Liver (tissue), 9 donors: ENCODE data around the gene ENDOG. TPM values are rescaled to one million over a fixed set of nuclear protein-coding genes. Genes with fewer than 3 reads are reported as not detected.
A peak's percentile ranks its signal among the peaks of the same experiment; 100 is the strongest.

Experiments
- DNase-seq: peaks from one replicate; pipeline ENCODE4 v3.0.0-alpha.2; 2017; ENCODE audit warnings: low spot score
- H3K27ac ChIP-seq, 2 donors: one replicate each; pipeline ENCODE4 v1.7.0; 2013; ENCODE audit warnings: inconsistent platforms in 2 of 2, low read length in 2 of 2, control low read depth in 1 of 2, low read depth in 1 of 2, mild to moderate bottlenecking in 1 of 2
- H3K27me3 ChIP-seq, 4 donors: one replicate each; pipeline versions ENCODE4 v1.6.1 to v1.7.0; 2013; ENCODE audit warnings: low read length in 3 of 4, inconsistent platforms in 1 of 4, mild to moderate bottlenecking in 1 of 4, moderate library complexity in 1 of 4; ENCODE audit not compliant: control insufficient read depth in 4 of 4, insufficient read depth in 4 of 4
- H3K36me3 ChIP-seq, 4 donors: one replicate each; pipeline versions ENCODE4 v1.6.1 to v1.7.0; 2013; ENCODE audit warnings: low read length in 3 of 4, mild to moderate bottlenecking in 3 of 4, low read depth in 1 of 4, moderate library complexity in 1 of 4; ENCODE audit not compliant: control insufficient read depth in 4 of 4, insufficient read depth in 3 of 4
- H3K4me1 ChIP-seq, 4 donors: one replicate each; pipeline versions ENCODE4 v1.6.1 to v1.7.0; 2013; ENCODE audit warnings: low read length in 3 of 4, mild to moderate bottlenecking in 3 of 4, moderate library complexity in 1 of 4; ENCODE audit not compliant: control insufficient read depth in 4 of 4, insufficient read depth in 4 of 4
- H3K4me3 ChIP-seq, 3 donors: one replicate each; pipeline versions ENCODE4 v1.6.1 to v1.7.0; 2013; ENCODE audit warnings: low read length in 3 of 3, control low read depth in 1 of 3, low read depth in 1 of 3, mild to moderate bottlenecking in 1 of 3
- H3K9ac ChIP-seq, 2 donors: one replicate each; pipeline ENCODE4 v1.7.0; 2013; ENCODE audit warnings: low read length in 2 of 2, mild to moderate bottlenecking in 2 of 2, moderate library complexity in 2 of 2, control low read depth in 1 of 2, low read depth in 1 of 2
- H3K9me3 ChIP-seq, 4 donors: one replicate each; pipeline versions ENCODE4 v1.6.1 to v1.7.0; 2013; ENCODE audit warnings: low read length in 3 of 4; ENCODE audit not compliant: control insufficient read depth in 4 of 4
- CTCF ChIP-seq: fragments of 150-350 bp; IDR thresholded peaks from 2 replicates; pipeline ENCODE4 v1.5.1; 2017; ENCODE audit warnings: improper control_type of control experiment, low read depth, low read length; ENCODE audit not compliant: missing input control
- EGR1 ChIP-seq, 2 donors: IDR thresholded peaks; 2 replicates each; pipeline ENCODE4 v1.6.1; 2016 to 2018; ENCODE audit warnings: antibody characterized with exemption in 2 of 2, low read depth in 2 of 2
- HNF4A ChIP-seq, 2 donors: conservative IDR thresholded peaks; 2 replicates each; pipeline ENCODE4 v1.6.1; 2016; ENCODE audit warnings: antibody characterized with exemption in 2 of 2, mild to moderate bottlenecking in 2 of 2
- HNF4G ChIP-seq: IDR thresholded peaks from 2 replicates; pipeline ENCODE4 v1.6.1; 2016; ENCODE audit warnings: antibody characterized with exemption
- JUND ChIP-seq, 2 donors: IDR thresholded peaks; 2 replicates each; pipeline ENCODE4 v1.6.1; 2016; ENCODE audit warnings: antibody characterized with exemption in 2 of 2
- SP1 ChIP-seq: IDR thresholded peaks from 2 replicates; pipeline ENCODE4 v1.6.1; 2018; ENCODE audit warnings: antibody characterized with exemption, mild to moderate bottlenecking
- TAF1 ChIP-seq: conservative IDR thresholded peaks from 2 replicates; pipeline ENCODE4 v1.6.1; 2016; ENCODE audit warnings: antibody characterized with exemption, mild to moderate bottlenecking
- YY1 ChIP-seq: IDR thresholded peaks from 2 replicates; pipeline ENCODE4 v1.6.1; 2016; ENCODE audit warnings: antibody characterized with exemption, mild to moderate bottlenecking
- WGBS: extraction: QIAGEN DNeasy Blood & Tissue Kit; methylation state at CpG from one replicate; pipeline ENCODE4 v1.1.7; 2013; 5-methylcytosine and 5-hydroxymethylcytosine counted together
- polyA plus RNA-seq, 2 donors: library from polyadenylated mRNA; stranded (reverse) in 1 of 2; unstranded in 1 of 2; fragments of 200-250 nt in 1 of 2; fragments of >200 nt in 1 of 2; fragmentation: Nextera tagmentation in 1 of 2; extraction: Ambion mirVana in 1 of 2; gene quantifications; one replicate each; pipeline versions ENCODE4 v1.2.1 to v1.2.3, GENCODE V29; 2013 to 2015
- total RNA-seq, 2 donors: library from RNA; depleted of rRNA; stranded (reverse); fragments of >200 nt; gene quantifications; one replicate each; pipeline ENCODE4 v1.2.3, GENCODE V29; 2014
- TF ChIP-seq, protein P1 (sequence below): IDR thresholded peaks from 2 replicates; pipeline ENCODE4 v1.6.1; 2016; ENCODE audit warnings: antibody characterized with exemption
- TF ChIP-seq, protein P2 (sequence below): IDR thresholded peaks from 2 replicates; pipeline ENCODE4 v1.6.1; 2016; ENCODE audit warnings: antibody characterized with exemption
- donor health status: healthy.
- donor health status: healthy.
- donor health status: healthy.
- donor health status: healthy.
- donor health status: healthy.

ENDOG gene
- total and polyA plus RNA-seq, 4 donors, result 11.3 to 25.0 (median 15.0) TPM

DNA sequence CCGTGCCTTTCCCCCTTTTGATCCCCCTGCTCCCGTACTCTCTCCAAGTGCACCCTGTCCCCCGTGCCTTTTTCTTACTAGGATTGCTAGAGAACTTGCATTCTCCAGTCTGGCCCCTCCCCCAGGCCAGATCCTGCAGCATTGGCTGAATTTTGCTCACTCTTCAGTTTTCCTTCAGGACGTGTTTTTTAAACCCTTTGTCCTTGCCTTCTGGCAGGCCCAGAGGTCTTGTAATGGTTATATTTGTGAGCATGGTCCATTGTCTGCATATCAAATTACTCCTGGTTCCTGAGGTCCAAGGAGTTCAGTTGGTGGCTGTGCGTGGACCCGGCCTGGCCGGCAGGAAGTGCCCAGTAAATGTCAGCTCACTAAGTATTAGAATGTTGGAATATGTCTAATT, 30.6 kb upstream of the ENDOG start:
- peak overlapping the region; percentile 3 to 18 for H3K9ac ChIP-seq
- WGBS, result 1% methylated on average over 7 of the region's 7 CpGs
- H3K4me3 ChIP-seq, result peak overlapping the region; percentile 80 to 92 (median 90)
- H3K27ac ChIP-seq, result peak overlapping the region; percentile 80 to 88
- no peaks in the 10 kb centered on the region for H3K9me3 ChIP-seq
- no peak for TF ChIP-seq HNF4A (conservative IDR thresholded peaks at IDR 0.05)
- TF ChIP-seq YY1, result no peak
- no peak for TF ChIP-seq JUND (IDR thresholded peaks at IDR 0.05)
- no peak for TF ChIP-seq SP1
- TF ChIP-seq, protein P1, sequence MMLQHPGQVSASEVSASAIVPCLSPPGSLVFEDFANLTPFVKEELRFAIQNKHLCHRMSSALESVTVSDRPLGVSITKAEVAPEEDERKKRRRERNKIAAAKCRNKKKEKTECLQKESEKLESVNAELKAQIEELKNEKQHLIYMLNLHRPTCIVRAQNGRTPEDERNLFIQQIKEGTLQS, result no peak
- peaks cover 3 to 26% (median 17%) of the 10 kb centered on the region in 4 donors for H3K4me1 ChIP-seq
- no peaks in the 10 kb centered on the region for H3K27me3 ChIP-seq
- H3K36me3 ChIP-seq, result peaks cover 0 to 17% (median 5%) of the 10 kb centered on the region in 4 donors
- DNase-seq, result no peak

GRCh38 chr9:128788445-128788844, 29.9 kb upstream of the ENDOG start:
- no peak overlapping the region for H3K4me3 ChIP-seq
- H3K4me1 ChIP-seq, result peaks cover 3 to 34% (median 25%) of the 10 kb centered on the region in 4 donors
- WGBS, result 96% methylated on average over 1 of the region's 1 CpG

More at GRCh38 chr9:128788445-128788844, 29.9 kb upstream of the ENDOG start:
- H3K27me3 ChIP-seq, result no peaks in the 10 kb centered on the region
- H3K36me3 ChIP-seq, result peaks cover 0 to 19% (median 6%) of the 10 kb centered on the region in 4 donors
- H3K27ac ChIP-seq, result no peak overlapping the region
- peak overlapping the region in 1 of 2 donors; percentile 3 for H3K9ac ChIP-seq
- no peak for DNase-seq
- H3K9me3 ChIP-seq, result no peaks in the 10 kb centered on the region
- TF ChIP-seq YY1, result no peak
- TF ChIP-seq CTCF, result no peak
- TF ChIP-seq EGR1 (IDR thresholded peaks at IDR 0.05; ENCODE audit: low read depth in 2 of 2), result no peak
- TF ChIP-seq, protein P2, sequence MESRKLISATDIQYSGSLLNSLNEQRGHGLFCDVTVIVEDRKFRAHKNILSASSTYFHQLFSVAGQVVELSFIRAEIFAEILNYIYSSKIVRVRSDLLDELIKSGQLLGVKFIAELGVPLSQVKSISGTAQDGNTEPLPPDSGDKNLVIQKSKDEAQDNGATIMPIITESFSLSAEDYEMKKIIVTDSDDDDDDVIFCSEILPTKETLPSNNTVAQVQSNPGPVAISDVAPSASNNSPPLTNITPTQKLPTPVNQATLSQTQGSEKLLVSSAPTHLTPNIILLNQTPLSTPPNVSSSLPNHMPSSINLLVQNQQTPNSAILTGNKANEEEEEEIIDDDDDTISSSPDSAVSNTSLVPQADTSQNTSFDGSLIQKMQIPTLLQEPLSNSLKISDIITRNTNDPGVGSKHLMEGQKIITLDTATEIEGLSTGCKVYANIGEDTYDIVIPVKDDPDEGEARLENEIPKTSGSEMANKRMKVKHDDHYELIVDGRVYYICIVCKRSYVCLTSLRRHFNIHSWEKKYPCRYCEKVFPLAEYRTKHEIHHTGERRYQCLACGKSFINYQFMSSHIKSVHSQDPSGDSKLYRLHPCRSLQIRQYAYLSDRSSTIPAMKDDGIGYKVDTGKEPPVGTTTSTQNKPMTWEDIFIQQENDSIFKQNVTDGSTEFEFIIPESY, result no peak
- TF ChIP-seq, protein P1, result no peak
- TF ChIP-seq HNF4G, result no peak
- TF ChIP-seq TAF1, result no peak
- no peak for TF ChIP-seq JUND (IDR thresholded peaks at IDR 0.05)
